MM.1S (cell line): ENCODE results near the gene TTLL9.

ENCODE experiments used
- DNase-seq: peaks from one replicate; pipeline ENCODE4 v3.0.0-alpha.2; 2015
- H2AFZ ChIP-seq: fragments of 300-600 bp; sonication (generic); 2 replicates; pipeline ENCODE4 v1.6.0; 2016; ENCODE audit warnings: antibody characterized with exemption, low read length
- H3F3A ChIP-seq: fragments of 300-600 bp; sonication (generic); 2 replicates; pipeline ENCODE4 v1.6.1; 2016; ENCODE audit warnings: mild to moderate bottlenecking, antibody characterized with exemption, low read length, moderate library complexity, mixed read lengths; ENCODE audit not compliant: insufficient read depth
- H3K27ac ChIP-seq: fragments of 300-600 bp; sonication (generic); 2 replicates; pipeline ENCODE4 v1.5.1; 2016; ENCODE audit warnings: mild to moderate bottlenecking, low read length
- H3K27me3 ChIP-seq: fragments of 300-600 bp; sonication (generic); replicated peaks from 2 replicates; pipeline ENCODE4 v1.6.0; 2016; ENCODE audit warnings: low read length; ENCODE audit not compliant: insufficient read depth
- H3K36me3 ChIP-seq: fragments of 300-600 bp; sonication (generic); replicated peaks from 2 replicates; pipeline ENCODE4 v1.6.1; 2016; ENCODE audit warnings: mild to moderate bottlenecking, low read length, mixed read lengths; ENCODE audit not compliant: insufficient read depth
- H3K4me1 ChIP-seq: fragments of 300-600 bp; sonication (generic); 2 replicates; pipeline ENCODE4 v1.6.1; 2016; ENCODE audit warnings: low read length, mixed read lengths
- H3K4me2 ChIP-seq: fragments of 300-600 bp; sonication (generic); 2 replicates; pipeline ENCODE4 v1.6.0; 2016; ENCODE audit warnings: low read depth, low read length
- H3K4me3 ChIP-seq: fragments of 300-600 bp; sonication (generic); 2 replicates; pipeline ENCODE4 v1.5.1; 2016; ENCODE audit warnings: low read length, mixed read lengths
- H3K79me2 ChIP-seq: fragments of 300-600 bp; sonication (generic); 2 replicates; pipeline ENCODE4 v1.6.1; 2016; ENCODE audit warnings: mixed run types, low read length, mixed read lengths
- H3K9ac ChIP-seq: fragments of 300-600 bp; sonication (generic); 2 replicates; pipeline ENCODE4 v1.6.1; 2016; ENCODE audit warnings: low read length, mixed read lengths
- H3K9me2 ChIP-seq: fragments of 300-600 bp; sonication (generic); replicated peaks from 2 replicates; pipeline ENCODE4 v1.6.1; 2016; ENCODE audit warnings: mild to moderate bottlenecking, low read length, mixed read lengths; ENCODE audit not compliant: insufficient read depth
- H3K9me3 ChIP-seq: fragments of 300-600 bp; sonication (generic); replicated peaks from 2 replicates; pipeline ENCODE4 v1.6.1; 2016; ENCODE audit warnings: mild to moderate bottlenecking, low read length, mixed read lengths; ENCODE audit not compliant: insufficient read depth
- H4K20me1 ChIP-seq: fragments of 300-600 bp; sonication (generic); 2 replicates; pipeline ENCODE4 v1.6.1; 2016; ENCODE audit warnings: mild to moderate bottlenecking, low read length, moderate library complexity, mixed read lengths; ENCODE audit not compliant: insufficient read depth
- CTCF ChIP-seq: fragments of 300-600 bp; sonication (generic); IDR thresholded peaks from 2 replicates; pipeline ENCODE4 v1.5.1; 2016; ENCODE audit warnings: antibody characterized with exemption, low read length, mixed read lengths
- EZH2 ChIP-seq: fragments of 300-600 bp; sonication (generic); optimal IDR thresholded peaks from 2 replicates; pipeline ENCODE3; 2017; ENCODE audit warnings: low read depth, mild to moderate bottlenecking, antibody characterized with exemption, low read length, mixed read lengths
- EZH2phosphoT487 ChIP-seq: fragments of 300-600 bp; sonication (generic); IDR thresholded peaks from 2 replicates; pipeline ENCODE4 v1.6.1; 2018; ENCODE audit warnings: antibody characterized with exemption, low read length

The TTLL9 gene

GRCh38 chr20:31984981-31985471, 114.6 kb downstream of the TTLL9 start:
- Histone ChIP-seq H3K27me3 (peaks cover 43% of the 10 kb centered on the region), H3K9me2 (no peaks in the 10 kb centered on the region), H3K36me3 (no peaks in the 10 kb centered on the region), H2AFZ (no peak overlapping the region), H3K4me2 (no peak overlapping the region), H3K27ac (no peak overlapping the region), H3K9ac (no peak overlapping the region), H3F3A (no peaks in the 10 kb centered on the region), H3K9me3 (no peaks in the 10 kb centered on the region), H4K20me1 (peaks cover 2% of the 10 kb centered on the region; the same call in 1 of the 2 replicates), H3K79me2 (no peaks in the 10 kb centered on the region), H3K4me3 (no peak overlapping the region), H3K4me1 (no peaks in the 10 kb centered on the region)
- no peak for DNase-seq
- TF ChIP-seq CTCF (no peak), EZH2 (no peak), EZH2phosphoT487 (no peak)

DNA sequence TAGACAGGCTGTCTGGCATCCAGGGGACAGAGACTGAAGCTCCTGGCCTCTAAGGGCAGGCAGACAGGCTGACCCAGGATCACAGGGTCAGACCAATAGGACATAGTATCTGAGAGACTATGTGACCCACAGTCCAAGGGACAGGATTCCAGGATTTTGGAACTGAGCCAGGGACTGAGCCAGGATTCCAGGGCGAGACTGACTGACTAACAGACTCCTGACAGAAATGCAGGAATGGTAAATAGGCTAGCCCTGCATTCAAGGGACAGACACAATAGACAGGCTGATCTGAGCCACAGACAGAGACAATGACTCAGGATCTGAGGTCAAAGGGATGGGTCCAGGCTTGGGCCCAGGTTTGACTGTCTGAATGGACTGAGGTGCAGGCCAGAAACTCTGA, 117.3 kb downstream of the TTLL9 start:
- Histone ChIP-seq H3K4me2 (no peak overlapping the region), H4K20me1 (peaks cover 2% of the 10 kb centered on the region; the same call in 1 of the 2 replicates)

DNA sequence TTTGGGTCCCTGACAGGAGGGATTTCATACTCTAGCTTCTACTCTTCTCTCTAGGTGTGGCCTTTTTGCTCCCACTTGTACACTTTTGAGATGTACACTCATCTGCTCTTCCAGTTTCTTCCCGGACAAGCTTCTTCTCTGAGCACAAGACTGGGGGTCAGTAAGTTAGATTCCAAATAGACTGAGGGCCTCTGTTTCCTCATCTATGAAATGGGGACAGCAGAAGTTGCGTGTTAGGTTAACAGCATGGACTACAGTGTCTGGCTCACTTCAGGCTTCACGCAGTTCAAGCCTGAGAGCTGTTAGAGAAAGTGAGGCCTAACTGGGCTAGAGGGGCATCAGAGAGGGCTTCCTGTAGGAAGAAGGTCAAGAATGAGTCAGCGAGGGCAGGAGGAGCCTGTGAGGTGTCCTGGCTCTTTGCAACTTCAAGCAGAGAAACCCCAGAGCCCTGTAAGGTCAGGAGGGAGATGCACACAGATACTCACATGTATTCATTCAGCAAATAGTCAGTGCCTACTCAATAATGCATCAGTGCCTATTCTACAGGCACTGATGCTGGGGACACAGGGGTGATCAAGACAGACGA, 118.1 kb downstream of the TTLL9 start:
- H3K4me1 ChIP-seq: no peaks in the 10 kb centered on the region
- no peak overlapping the region for H3K4me2 ChIP-seq
- H3K9ac ChIP-seq: no peak overlapping the region
- H3K27me3 ChIP-seq: peaks cover 44% of the 10 kb centered on the region
- no peak for TF ChIP-seq CTCF
- TF ChIP-seq EZH2: no peak
- no peak for TF ChIP-seq EZH2phosphoT487
- H3K9me2 ChIP-seq: no peaks in the 10 kb centered on the region
- H3K36me3 ChIP-seq: no peaks in the 10 kb centered on the region
- H3K9me3 ChIP-seq: no peaks in the 10 kb centered on the region
- no peak for DNase-seq
- H3K79me2 ChIP-seq: no peaks in the 10 kb centered on the region
- no peak overlapping the region for H2AFZ ChIP-seq
- H3F3A ChIP-seq: no peaks in the 10 kb centered on the region
- peaks cover 2% of the 10 kb centered on the region; the same call in 1 of the 2 replicates for H4K20me1 ChIP-seq
- H3K4me3 ChIP-seq: no peak overlapping the region
- no peak overlapping the region for H3K27ac ChIP-seq

More for the DNA sequence above, 117.3 kb downstream of the TTLL9 start:
- Histone ChIP-seq H3K4me3 (no peak overlapping the region), H3K27ac (no peak overlapping the region), H3K27me3 (peaks cover 44% of the 10 kb centered on the region), H3K9ac (no peak overlapping the region), H3K9me3 (no peaks in the 10 kb centered on the region), H3K79me2 (no peaks in the 10 kb centered on the region), H2AFZ (no peak overlapping the region), H3K36me3 (no peaks in the 10 kb centered on the region), H3K9me2 (no peaks in the 10 kb centered on the region), H3F3A (no peaks in the 10 kb centered on the region), H3K4me1 (no peaks in the 10 kb centered on the region)
- no peak for DNase-seq
- no peak for TF ChIP-seq EZH2phosphoT487
- no peak for TF ChIP-seq CTCF
- no peak for TF ChIP-seq EZH2
